Ecto neural progenitor cell (in vitro differentiated cells): ENCODE measurements around the gene SLC35E1.
"Not testable (repeated sequence)": the region's sequence is repeated elsewhere in the genome, so short reads cannot be mapped to it uniquely, and the experiment has no call there.

Source experiments
- DNase-seq: peaks from one replicate; pipeline ENCODE4 v3.0.0-alpha.2; 2018; ENCODE audit warnings: low spot score

The SLC35E1 gene

GRCh38 chr19:16522559-16523377 lies 49.4 kb downstream of the SLC35E1 start:
- DNase-seq, result no peak

GRCh38 chr19:16521715-16522289 lies 50.4 kb downstream of the SLC35E1 start:
- no peak for DNase-seq

- no peak for DNase-seq
These were observed 51.1 kb downstream of the SLC35E1 start for GRCh38 chr19:16520986-16521624.

- DNase-seq, result no peak
These were observed 51.9 kb downstream of the SLC35E1 start for GRCh38 chr19:16520074-16520973.

GRCh38 chr19:16519230-16519687 lies 53.0 kb downstream of the SLC35E1 start:
- no peak for DNase-seq

GRCh38 chr19:16518483-16519229 lies 53.6 kb downstream of the SLC35E1 start:
- DNase-seq, result no peak

- no peak for DNase-seq
These were observed 54.2 kb downstream of the SLC35E1 start for GRCh38 chr19:16518061-16518460.

- DNase-seq, result no peak
These were observed 55.1 kb downstream of the SLC35E1 start for GRCh38 chr19:16516923-16517610.

- no peak for DNase-seq
These were observed 55.8 kb downstream of the SLC35E1 start for GRCh38 chr19:16516381-16516780.

GRCh38 chr19:16514383-16515019 lies 57.7 kb downstream of the SLC35E1 start:
- no peak for DNase-seq

GRCh38 chr19:16512611-16513010 lies 59.6 kb downstream of the SLC35E1 start:
- DNase-seq, result not testable (repeated sequence)

GRCh38 chr19:16509141-16510061 lies 62.8 kb downstream of the SLC35E1 start:
- no peak for DNase-seq

- no peak for DNase-seq
These were observed 63.7 kb downstream of the SLC35E1 start for GRCh38 chr19:16508546-16508945.

GRCh38 chr19:16506961-16507360 lies 65.3 kb downstream of the SLC35E1 start:
- no peak for DNase-seq

- DNase-seq, result not testable (repeated sequence)
These were observed 66.1 kb downstream of the SLC35E1 start for GRCh38 chr19:16506161-16506560.

- no peak for DNase-seq
These were observed 67.9 kb downstream of the SLC35E1 start for GRCh38 chr19:16504271-16504670.
